NK-92 treated with Interleukin-12 subunit alpha and Interleukin-12 subunit beta, amount 100 ng/mL, for 24 hours (cell line): Measurements from ENCODE around the gene CHCHD3.
"Not testable (repeated sequence)": the region's sequence is repeated elsewhere in the genome, so short reads cannot be mapped to it uniquely, and the experiment has no call there.

ENCODE experiments used
- DNase-seq: peaks from one replicate; lab custom pipeline; 2025; lab: John Stamatoyannopoulos, UW

The CHCHD3 gene

GRCh38 chr7:132902294-132902693 lies 179.6 kb downstream of the CHCHD3 start:
- DNase-seq: not testable (repeated sequence)

- no peak for DNase-seq
Observed at GRCh38 chr7:132901241-132901640, 180.6 kb downstream of the CHCHD3 start.

DNA sequence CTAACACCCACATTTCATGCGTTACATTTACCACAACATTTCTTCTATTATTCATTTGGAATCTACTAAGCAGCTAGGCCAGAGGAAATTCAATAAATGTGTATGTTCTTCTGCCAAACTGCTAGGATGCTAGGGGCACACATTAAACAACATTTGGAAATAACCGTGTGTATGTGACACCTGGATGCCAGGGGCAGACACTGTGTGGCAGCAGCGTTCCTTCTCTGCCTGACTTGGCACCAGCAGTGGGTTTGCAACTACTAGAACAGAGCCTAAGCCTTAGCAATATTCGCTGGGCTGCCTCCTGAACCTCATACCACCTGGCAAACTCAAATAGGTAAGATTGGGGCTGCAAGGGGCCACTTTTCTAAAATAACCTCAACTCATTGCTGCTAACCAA lies 182.1 kb downstream of the CHCHD3 start:
- no peak for DNase-seq

GRCh38 chr7:132898641-132899175 lies 183.2 kb downstream of the CHCHD3 start:
- not testable (repeated sequence) for DNase-seq

- no peak for DNase-seq
Observed at GRCh38 chr7:132897093-132897687, 184.7 kb downstream of the CHCHD3 start.

- DNase-seq: no peak
Observed at GRCh38 chr7:132895231-132895630, 186.7 kb downstream of the CHCHD3 start.

DNA sequence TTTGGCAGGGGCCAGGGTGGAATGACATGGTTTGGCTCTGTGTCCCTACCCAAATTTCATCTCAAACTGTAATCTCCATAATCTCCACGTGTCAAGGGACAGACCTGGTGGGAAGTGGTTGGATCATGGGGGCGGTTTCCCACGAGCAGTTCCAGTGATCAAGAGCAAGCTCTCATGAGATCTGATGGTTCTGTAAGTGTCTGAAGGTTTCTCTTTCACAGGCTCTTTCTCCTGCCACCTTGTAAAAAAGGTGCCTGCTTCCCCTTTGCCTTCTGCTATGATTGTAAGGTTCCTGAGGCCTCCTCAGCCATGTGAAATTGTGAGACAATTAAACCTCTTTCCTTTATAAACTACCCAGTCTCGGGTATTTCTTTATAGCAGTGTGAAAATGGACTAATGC lies 188.3 kb downstream of the CHCHD3 start:
- no peak for DNase-seq

- not testable (repeated sequence) for DNase-seq
Observed at GRCh38 chr7:132892744-132893143, 189.1 kb downstream of the CHCHD3 start.

DNA sequence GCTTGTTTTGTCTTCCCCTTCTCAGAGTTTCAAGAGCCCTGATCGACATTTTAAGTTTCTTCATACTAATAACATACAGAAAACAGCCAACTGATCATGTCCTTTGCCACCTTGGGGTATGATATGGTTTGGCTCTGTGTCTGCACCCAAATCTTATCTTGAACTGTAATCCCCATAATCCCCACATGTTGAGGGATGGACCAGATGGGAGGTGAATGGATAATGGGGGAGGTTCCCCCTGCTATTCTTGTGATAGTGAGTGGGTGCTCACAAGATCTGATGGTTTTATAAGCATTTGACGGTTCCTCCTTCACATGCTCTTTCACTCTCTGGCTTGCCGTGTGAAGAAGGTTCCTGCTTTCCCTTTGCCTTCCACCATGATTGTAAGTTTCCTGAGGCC lies 190.3 kb downstream of the CHCHD3 start:
- no peak for DNase-seq

DNA sequence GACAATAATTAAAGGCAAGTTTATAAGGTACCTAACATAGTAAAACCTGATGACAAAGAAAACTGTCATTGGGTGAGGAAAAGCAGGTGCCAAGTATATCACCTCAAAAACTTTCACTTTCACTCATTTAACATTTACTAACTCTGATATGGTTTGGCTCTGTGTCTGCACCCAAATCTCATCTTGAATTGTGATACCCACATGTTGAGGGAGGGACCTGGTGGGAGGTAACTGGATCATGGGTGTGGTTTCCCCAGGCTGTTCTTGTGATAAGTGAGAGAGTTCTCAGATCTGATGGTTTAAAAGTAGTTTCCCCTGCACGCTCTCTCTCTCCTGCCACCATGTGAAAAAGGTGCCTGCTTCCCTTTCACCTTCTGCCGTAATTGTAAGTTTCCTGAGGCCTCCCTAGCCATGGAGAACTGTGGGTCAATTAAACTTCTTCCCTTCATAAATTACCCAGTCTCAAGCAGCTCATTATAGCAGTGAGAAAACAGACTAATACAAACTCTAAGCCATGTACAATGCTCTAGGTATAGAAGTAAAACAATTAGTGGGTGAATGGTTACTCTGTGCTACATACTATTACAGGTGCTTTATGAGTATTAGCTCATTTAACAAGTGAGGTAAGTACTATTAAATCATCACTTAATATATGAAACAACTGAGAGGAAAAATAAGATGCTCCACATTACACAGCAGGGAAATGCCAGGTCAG lies 199.0 kb downstream of the CHCHD3 start:
- DNase-seq: no peak

- no peak for DNase-seq
Observed at GRCh38 chr7:132881317-132881716, 200.6 kb downstream of the CHCHD3 start.

DNA sequence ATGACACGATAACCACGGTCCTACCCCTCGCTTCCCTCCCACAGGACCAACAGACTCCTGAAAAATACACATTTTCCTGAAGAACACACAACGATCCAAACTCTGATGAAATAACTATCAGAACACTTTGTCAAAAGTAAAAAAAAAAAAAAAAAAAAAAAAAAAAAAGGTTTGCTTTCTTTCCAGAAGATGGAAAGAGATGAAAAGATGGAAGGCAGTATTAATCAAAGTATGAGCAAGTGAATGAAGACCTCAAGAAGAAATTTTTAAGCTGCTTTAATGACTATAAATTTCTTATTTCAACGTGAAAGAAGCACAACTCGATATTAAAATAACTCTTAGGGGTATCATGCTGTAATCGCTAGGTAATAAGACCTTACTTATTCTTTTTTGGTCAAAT lies 202.3 kb downstream of the CHCHD3 start:
- no peak for DNase-seq

DNA sequence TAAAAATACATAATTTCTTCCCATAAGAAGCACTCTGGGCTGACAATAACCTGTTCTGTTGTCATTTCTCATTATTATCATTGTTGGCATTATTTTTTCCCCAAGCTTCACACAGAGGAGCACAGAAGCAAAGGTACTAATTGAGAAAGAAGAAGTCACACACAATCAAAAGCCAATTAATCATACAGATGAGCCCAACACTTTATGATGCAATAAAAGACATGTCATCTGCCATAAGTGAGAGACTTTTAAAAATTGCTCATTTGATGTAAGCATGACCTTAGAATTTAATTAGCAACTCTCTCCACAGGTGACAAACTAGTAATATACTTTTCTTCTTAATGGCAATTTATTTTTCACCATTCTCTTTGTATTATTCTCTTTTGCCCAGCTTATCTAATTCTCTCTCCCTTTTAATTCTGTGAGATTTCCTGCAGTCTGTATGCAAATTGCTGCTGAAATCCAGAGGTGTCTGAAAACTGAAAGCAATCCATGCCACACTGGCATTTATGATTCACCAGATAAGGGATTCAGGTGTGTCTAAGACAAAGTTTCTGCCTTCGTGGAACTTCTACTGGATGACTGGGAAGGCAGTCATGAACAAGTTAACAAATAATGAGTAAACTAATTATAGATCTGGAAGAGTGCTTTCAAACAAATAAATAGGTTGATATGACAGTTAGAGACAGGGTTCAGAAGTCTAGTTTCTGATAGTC lies 203.5 kb downstream of the CHCHD3 start:
- DNase-seq: no peak

GRCh38 chr7:132877573-132877972 lies 204.3 kb downstream of the CHCHD3 start:
- no peak for DNase-seq

GRCh38 chr7:132876576-132876975 lies 205.3 kb downstream of the CHCHD3 start:
- DNase-seq: no peak

DNA sequence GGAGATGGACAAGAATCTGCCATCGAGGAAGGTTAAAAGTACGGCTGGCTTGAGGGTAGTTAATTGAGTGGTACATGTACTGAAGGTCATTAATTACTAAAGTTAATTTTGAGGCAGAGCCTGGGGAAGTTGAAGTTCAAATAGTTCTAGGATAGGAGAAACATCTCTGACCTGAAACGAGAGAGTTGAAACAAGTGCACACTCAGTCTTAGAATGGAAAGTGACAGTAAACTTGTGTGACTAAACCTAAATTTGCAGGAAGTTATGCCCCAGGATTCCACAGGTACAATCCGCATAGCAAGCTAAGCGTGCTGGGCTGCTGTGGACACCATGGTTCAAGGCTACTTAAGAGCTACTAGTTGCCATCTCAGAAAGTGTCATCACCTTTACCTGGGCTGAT lies 209.9 kb downstream of the CHCHD3 start:
- DNase-seq: no peak

GRCh38 chr7:132871419-132871818 lies 210.5 kb downstream of the CHCHD3 start:
- no peak for DNase-seq

DNA sequence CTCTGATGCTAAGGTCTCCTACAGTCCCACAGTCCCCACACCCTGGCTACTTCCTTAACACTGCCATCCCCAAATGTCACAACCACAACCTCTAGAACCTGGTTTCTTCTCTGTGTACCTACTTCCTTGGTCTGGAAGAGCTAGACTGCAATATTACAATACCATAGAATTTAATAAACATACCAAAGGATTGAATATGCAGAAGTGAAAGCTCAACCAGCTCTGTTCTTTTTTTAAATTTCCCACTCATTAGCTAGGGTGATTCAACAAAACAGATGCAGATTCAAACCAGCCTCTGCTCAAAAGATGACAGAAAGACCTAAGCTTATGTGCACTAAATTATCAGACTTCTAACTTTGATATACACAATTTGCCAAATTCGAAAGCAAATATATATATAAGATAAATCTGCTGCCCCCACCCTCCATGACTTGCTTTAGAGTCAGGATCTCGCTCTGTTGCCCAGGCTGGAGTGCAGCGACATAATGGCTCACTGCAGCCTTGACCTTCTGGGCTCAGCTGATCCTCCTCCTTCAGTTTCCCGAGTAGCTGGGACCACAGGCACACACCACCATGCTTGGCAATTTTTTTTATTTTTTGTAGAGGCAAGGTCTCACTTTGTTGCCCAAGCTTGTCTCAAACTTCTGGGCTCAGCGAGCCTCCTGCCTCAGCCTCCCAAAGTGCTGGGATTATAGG lies 212.6 kb downstream of the CHCHD3 start:
- no peak for DNase-seq

DNA sequence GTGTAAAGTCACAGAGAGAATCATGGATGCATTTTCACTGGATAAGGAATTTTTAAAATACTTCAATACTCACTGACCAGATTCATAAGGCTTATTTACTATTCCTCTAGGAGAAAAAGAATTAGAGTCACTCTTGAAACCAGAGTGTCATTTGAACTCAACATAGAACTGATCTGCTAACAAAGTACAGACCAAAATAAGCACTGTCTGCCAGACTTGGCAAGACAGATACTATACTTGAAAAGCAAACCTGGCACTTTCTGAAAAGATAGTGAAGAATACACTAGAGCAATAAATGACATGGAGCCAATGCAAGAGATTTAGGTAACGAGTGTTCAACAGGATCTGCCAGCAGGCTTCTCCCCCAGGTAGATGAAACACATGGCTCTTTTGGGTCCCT lies 215.3 kb downstream of the CHCHD3 start:
- no peak for DNase-seq

GRCh38 chr7:132866144-132866531 lies 215.8 kb downstream of the CHCHD3 start:
- no peak for DNase-seq

GRCh38 chr7:132865366-132866143 lies 216.3 kb downstream of the CHCHD3 start:
- DNase-seq: no peak
